Inflammatory macrophage treated with lipopolysaccharide for 4 hours (primary cell): ENCODE results near the gene GALNT6.

Experiments used
- DNase-seq: peaks from one replicate; pipeline ENCODE4 v3.0.0-alpha.2; 2020

The GALNT6 gene, protein sequence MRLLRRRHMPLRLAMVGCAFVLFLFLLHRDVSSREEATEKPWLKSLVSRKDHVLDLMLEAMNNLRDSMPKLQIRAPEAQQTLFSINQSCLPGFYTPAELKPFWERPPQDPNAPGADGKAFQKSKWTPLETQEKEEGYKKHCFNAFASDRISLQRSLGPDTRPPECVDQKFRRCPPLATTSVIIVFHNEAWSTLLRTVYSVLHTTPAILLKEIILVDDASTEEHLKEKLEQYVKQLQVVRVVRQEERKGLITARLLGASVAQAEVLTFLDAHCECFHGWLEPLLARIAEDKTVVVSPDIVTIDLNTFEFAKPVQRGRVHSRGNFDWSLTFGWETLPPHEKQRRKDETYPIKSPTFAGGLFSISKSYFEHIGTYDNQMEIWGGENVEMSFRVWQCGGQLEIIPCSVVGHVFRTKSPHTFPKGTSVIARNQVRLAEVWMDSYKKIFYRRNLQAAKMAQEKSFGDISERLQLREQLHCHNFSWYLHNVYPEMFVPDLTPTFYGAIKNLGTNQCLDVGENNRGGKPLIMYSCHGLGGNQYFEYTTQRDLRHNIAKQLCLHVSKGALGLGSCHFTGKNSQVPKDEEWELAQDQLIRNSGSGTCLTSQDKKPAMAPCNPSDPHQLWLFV

DNA sequence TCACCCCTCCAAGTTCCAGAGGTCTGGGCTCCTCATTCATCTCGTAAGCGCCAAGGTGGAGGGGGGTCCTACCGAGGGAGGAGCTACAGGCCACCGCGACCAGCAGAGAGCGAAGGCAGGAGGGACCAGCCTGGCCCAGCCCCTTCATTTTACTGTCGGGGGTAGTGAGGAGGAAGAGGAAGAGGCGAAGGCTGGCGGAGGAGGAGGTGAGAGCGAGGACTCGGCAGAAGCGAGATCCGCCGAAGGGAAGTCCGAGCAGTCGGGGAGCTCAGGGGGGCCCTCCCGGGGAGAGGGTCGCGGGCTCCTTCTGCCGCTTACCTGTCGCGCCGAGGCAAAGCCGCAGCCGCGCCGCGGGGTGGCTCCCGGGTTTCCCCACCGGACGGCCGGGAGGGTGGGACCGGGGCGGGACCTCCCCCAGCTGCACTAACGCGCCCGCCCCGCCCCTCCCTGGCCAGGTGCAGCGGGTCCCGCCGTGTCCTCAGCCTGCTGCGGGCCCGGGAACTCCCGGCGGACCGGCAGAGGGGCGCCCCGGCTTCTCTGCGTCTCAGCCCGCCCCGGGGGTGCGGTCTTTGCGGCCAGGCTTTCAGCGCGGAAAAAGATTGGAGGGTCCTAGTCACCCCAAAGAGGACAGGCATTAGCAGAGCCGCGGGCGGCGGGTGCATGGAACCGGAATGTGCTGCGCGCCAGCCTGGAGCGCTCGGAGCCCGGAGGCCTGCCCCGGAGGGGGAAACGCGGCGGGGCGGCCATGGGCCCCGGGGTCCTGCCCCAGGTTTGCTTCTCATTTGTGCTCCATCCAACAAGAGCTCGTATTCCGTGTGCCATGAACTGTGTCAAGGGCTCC is at the start of gene GALNT6:
TSS of gene GALNT6 (minus strand) at position 124 of the 841 bp plus-strand sequence. CDS start 11,625 bp downstream, outside the sequence.
- DNase-seq = peak; percentile 63

DNA sequence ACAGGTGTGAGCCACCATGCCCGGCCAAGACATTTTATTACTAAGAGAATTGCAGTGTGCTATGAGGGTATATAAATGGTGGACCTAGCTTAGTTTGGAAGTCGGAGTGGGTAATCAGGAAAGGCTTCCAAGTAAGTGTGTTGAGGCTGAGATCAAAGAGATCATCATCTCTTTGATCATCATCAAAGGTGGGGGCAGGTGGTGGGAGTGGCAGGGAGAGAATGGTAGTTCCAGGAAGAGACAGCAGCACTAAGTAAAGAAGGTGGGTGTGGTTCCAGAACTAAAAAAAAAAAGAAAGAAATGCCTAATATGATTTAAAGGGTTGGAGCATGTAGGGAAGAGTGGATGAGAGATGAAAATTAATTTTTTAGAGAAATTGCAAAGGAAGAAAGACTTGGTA is 48.1 kb upstream of the GALNT6 start:
- no peak for DNase-seq

DNA sequence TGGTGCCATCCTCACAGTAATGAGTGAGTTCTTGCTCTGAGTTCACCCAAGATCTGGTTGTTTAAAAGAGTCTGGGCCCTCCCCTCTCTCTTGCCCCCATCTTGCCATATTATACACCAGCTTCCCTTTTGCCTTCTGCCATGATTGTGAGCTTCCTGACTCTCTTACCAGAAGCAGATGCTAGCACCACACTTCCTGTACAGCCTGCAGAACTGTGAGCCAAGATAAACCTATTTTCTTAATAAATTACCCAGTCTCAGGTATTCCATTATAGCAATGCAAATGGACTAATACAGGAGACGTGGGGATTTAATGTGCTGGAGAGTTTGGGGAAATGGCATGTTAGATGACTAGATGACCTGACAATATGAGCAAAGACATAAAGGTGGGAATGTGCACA is 46.2 kb upstream of the GALNT6 start:
- no peak for DNase-seq

DNA sequence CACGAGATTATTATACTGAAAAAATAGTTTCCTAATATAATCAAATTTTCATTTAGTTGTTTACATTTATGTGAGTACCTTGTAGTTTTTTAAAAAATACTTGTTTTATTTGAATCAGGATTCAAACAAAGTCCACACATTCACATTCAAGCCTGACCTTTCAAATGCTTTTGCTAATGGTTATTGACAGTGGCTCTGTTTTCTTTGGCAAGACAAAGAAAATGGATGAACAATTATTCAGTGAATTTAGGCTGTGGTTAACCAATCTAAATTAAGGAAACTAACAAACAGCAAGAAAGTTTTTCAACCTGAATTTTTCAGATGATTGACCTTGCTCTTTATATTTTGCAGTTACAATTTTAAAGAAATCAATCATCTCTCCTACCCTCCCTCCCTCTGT is 43.1 kb upstream of the GALNT6 start:
- DNase-seq = no peak

DNA sequence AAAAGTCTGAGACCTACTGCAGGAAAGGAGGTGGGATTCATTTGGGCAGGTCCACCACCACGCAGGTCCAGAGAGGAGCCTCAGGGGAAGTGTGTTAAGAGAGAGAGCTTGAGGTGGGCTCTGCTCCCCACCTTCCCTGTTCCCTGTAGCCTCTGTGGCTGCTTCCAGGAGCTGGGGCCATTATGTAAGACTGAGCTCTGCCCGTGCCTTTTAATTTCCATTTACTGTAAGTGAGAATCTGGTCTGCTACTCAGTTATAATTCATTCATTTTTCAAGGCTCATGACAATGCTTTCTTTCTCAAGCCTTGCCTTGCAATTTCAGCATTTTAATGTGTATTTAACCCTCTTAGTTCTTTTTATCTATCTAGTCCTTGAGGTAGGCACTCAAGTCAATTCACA is 41.7 kb upstream of the GALNT6 start:
- no peak for DNase-seq

DNA sequence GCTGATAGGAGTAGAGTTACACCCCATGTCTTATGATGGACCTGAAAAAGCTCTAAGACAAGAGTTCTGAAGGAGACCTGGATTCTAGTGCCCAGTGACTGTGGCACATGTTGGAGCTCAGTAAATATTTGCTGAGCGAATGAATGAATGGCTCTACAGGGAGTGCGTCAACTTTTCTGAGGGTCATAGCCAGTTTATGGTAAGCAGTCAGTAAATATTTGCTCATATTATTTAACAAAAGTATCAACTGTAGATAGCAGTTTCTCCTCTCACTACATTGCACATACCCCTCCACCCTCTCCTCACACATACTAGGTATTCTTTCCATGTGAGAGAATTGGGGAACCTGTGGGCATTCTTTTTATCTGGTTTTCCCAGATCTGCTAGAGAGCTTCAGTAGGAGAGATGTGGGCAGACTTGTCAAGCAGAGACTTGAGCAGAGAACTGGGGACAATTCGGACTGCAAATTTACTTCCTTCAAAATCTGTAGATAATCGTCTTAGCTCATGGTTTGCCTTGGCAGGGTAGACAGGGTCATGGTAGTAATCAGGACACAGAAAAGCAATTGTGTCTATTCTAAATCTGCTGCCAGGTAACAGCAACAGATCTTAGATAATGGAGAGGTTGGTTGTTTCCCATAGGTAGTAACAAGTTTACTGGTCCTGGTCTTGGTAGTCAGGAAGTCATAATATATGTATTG is 39.1 kb upstream of the GALNT6 start:
- DNase-seq = no peak

DNA sequence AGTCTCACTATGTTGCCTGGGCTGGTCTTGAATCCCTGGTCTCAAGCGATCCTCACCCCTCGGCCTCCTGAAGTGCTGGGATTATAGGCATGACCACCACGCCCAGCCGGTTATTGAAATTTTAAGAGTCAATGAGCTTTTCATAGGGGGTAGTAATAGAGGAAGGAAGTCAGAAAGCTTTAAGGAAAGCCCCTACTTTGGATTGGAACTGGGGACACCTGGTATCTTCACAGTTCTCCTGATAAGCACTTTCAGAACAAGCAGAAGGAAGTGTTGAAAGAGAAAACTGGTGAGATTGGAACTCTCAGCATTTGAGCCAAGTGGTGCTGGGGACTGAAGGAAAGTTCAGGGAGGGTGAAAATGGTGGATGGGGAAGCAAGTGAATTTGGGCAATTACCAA is 38.5 kb upstream of the GALNT6 start:
- no peak for DNase-seq

DNA sequence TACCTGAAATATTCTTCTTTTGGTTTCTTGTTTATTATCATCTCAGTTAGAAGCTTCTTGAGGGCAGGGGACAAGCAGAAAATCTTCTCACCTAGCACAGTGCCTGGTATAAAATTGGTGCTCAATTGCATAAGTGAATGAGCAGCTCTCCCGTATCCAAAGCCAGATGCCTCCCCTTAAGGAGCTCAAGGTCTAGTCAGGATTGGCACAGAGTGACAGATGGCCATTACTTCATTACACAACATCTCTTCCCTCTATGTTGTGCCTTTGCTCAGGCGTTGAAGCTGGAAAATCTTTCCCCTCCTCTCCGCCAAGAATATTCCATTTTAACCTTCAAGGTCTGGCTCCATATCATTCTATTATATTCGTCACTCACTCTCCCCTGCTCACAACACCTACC is 37.0 kb upstream of the GALNT6 start:
- DNase-seq = no peak

DNA sequence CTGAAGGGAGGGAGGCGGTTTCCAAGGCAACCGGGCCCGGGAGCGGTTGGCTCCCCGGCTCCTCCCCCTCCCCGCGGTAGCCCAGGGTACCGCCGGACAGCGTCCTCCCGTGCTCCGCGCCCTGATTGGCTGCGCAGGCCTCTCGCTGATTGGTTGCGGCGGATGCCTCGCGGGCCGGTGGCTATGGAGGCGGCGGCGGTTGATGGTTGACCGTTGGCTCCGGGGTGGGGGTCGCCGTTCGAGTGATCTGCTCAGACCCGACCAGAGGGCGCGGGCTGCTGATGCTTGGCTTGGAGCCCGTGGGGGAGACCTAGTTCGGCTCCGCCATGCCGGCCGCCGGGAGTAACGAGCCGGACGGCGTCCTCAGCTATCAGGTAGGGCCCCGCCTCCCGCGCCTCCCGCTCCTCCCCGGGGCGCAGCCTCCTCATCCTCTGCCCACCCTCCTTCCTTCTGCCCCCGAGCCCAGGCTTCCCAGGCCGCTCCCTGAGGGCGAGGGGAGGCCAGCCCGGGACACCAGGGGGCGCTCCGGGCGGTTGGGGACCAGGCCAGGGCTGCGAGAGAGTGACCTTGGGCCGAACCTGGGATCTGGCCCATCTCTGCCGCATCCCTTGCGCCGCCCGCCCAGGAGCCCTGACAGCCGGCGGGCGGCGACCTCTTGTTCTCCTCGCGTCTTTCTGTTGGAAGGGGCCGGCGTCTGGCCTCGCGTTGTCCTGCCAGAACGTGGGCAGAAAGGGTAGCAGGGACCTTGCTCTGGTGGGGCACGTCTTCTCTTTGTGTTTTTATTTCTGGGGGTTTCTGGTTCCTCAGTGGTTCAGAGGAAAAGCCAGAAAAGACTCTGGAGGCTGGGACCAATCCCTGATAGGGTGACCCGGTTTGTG is 33.7 kb upstream of the GALNT6 start, which contains the start of gene SLC4A8:
TSS of gene SLC4A8 (plus strand) at position 170 of the 878 bp plus-strand sequence. CDS start at position 327, 157 bp downstream.
- DNase-seq = peak; percentile 57

DNA sequence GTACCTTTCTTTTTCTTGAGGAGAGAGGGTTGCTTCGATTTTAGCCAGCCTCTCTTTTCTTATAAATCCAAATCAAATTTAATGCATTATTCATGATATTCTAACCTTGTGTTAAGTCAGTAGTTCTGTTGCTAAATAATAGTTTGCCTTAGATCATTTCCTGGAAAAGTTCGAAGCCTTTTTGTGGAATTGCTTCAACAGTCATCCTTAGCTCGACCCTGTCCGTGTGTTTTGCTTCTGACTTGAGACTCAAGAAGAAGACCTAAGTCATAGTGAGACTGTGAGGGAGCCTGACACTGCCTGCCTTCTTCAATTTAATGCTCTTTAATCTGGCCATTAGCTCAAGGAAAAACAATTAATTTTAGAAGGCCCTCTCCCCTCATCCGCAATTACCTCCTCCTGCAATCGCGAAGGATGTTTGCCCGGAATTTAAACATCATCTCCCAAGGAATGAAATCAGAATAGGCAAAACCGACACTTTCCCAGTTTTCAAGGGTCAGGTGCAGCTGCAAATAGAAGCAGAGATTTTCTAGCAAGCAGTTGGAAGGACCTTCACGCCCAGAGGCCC is 33.0 kb upstream of the GALNT6 start:
- DNase-seq = no peak

DNA sequence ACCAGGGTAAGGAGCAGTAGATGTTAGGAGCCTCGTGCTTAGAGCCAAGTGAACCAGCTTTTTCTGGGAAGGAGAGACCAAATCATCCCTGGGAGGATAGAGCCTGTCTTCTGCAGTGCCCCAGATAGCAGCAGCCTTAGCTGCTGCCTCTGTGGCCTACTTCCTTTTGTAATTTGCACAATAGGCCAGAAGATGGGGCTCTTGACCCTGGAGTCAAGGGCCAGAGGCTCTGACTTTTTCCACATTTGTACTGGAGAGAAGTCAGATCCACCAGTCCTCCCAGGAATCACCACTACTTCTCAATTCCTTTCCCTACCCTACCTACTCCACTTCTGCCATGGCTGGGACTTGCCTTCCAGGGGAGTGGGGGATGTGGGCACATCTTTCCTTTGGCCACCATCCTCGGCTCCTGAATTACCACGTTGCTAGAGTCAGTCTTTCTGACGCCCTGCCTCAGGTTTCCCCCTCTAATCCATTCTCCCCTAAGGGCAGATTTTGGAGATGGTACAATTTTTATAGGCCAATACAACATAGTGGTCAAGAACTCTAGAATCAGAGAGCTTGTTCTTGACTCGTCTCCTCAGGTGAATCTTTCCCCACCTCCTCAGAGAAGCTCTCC is 30.2 kb upstream of the GALNT6 start:
- peak; percentile 66 for DNase-seq

DNA sequence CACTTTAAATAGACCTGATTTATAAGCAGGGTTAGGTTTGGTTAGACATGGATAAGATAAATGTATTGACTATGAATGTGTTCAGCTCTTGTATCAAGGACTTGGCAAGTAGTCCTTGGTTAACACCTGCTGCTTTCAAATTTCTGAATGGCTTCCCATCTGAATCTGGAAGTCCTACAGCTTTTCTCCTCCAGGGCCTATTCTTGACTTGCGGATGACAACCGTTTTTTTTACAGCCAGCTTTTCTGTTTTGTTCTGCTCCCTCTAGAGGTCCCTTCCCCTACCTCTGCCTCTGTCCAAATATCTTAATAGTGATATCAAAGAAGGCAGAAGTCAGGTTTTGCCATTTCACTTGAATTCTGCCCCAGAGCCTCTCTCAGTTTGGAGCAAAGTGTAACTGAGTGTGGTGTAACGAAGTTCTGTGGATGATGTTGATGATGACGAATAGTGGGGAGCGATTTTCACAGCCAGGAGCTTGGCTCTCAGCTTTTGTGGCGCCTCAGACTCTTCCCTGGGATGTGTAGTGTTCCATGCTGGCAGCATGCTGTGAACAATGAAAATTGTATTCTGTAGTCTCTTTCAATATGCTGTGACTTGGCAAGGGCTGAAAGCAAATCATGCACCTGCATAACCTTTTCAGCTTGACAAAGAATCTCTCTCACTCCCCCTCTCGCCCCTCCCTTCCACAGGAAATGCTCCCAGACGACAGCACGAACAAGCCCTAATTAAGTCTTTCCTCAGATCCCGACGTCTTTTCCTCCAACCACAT is 28.4 kb upstream of the GALNT6 start:
- no peak for DNase-seq

DNA sequence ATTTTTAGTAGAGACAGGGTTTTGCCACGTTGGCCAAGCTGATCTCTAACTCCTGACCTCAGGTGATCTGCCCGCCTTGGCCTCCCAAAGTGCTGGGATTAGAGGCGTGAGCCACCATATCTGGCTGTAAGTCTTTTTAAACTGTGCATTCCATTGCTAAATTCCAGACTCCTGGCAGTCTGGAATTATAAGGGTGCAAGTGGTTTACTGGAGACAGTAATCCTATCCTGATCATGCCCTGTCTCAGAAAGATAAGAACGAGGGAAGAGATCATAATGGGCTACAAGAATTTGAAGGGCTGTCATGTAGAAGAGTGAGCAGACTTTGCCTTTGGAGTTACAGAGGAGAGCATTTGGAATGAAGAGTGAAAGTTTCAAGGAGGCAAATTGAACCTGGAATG is 26.6 kb upstream of the GALNT6 start:
- DNase-seq = no peak

DNA sequence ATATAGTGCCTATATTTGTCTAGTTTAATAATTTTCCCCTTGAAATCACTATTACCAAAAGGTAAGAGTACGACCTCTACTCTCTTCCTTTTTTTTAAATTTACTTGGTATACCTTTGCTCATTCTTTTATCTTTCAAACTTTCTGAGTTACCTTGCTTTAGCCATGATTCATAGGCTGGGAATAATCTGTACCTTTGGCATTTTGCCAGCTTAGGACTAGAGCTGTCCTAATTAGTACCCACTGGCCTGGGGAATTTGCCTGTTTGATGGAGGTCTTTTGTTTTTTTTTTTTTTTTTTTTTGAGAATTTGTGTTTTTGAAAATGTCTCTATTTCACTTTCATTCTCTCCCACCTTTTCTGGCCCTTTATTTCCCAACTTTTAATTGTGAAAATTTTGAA is 24.7 kb upstream of the GALNT6 start:
- DNase-seq = no peak

DNA sequence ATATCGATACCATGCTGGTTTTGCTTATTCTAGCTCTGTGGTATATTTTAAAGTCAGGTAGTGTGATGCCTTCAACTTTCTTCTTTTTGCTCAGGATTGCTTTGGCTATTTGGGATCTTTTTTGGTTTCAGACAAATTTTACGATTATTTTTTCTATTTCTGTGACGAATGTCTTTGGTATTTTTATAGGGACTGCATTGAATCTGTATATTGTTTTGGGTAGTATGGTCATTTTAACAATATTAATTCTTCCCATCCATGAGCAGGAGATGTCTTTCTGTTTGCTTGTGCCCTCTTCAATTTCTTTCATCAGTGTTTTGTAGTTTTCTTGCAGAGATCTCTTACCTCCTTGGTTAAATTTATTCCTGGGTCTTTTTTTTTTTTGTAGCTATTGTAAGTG is 22.6 kb upstream of the GALNT6 start:
- no peak for DNase-seq

DNA sequence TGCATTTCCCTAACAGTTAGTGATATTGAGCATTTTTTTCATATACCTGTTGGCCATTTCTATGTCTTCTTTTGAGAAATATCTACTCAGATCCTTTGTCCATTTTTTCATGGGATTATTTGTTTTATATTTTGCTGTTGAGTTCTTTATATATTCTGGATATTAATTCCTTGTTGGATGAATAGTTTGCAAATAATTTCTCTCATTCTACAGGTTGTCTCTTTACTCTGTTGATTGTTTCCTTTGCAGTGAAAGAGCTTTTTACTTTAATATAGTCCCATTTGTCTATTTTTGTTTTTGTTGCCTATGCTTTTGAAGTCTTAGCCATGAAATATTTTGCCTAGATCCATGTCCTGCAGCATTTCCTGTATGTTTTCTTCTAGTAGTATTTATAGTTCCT is 21.9 kb upstream of the GALNT6 start:
- DNase-seq = no peak

DNA sequence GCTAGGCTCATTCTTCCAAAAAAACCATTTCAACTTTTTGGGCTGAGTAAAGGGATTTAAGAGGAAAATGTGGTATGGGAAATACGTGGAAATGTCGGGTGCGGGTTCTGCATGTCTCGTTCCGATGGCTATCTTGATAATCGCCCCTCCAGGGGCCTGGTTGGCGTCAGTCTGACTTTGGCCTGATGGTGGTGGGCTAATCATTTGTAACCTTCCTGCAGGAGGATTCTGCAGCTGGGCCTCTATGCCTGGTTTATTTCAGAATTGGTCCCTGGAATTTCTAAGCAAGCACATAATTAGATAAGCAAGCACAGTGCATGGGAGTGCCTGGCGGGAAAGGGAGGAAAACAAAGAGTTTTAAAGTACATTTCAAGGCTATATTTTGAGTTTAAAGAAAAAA is 18.6 kb upstream of the GALNT6 start:
- DNase-seq = no peak

DNA sequence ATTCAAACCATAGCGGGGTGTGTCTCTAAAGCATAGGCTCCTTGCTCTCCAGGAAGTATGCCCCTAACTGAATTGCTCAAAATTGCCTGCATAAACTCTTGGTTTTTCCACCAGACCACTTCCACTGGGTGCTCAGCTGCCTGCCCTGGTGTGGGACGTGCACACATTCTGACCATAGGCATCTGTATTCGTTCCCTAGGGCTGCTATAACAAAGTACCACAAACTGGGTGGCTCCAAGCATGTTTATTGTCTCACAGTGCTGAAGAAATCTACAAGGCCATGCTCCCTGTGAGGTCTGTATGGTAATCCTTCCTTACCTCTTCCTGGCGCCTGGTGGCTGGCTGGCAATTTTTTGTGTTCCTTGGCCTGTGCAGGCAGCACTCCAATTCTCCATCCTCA is 16.4 kb upstream of the GALNT6 start:
- DNase-seq = no peak

DNA sequence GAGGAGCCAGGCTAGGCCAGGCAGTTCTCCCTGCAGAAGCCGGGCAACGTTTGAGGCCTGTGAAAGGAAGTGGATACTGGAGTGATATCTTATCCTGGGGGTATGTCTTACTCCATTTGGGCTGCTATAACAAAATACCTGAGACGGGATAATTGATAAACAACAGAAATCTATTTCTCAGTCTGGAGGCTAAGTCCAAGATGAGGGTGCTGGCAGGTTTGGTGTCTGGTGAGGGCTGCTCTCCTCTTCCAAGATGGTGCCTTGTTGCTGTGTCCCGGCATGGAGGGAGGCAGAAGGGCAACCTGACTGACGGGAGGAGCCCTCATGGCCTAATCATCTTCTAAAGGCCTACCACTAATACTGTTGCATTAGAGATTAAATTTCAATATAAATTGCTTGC is 15.7 kb upstream of the GALNT6 start:
- no peak for DNase-seq

DNA sequence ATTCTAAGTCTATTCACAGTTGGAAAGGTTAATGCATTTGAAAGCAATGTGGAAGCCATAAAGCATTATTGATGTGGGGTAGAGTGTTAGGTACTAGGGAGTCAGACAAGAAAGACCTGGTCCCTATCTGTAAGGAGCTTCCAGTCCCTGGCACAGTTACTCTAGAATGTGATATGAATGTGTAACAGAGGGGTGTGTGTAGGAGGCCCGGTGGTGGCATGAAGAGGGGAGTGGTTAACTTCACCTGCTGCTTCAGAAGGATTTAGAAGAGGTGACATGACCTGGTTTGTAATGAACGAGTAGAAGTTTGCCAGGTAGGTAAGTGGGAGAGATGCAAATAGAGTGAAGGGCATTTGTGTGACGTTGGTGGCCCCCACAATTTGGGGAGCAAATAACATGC is 15.1 kb upstream of the GALNT6 start:
- no peak for DNase-seq
